Psoas muscle (tissue), 8 donors: ENCODE measurements around the gene COBL. TPM values are rescaled to one million over a fixed set of nuclear protein-coding genes. Genes with fewer than 3 reads are reported as not detected.

Experiments
- ATAC-seq, 4 donors: fragments of 200-7000 bp; cut with Tn5 transposase; one replicate each; pipeline ENCODE4 v1.9.1; 2020; ENCODE audit warnings: moderate library complexity in 3 of 4, mild to moderate bottlenecking in 2 of 4
- DNase-seq, 2 donors: peaks; one replicate each; pipeline ENCODE4 v3.0.0-alpha.2; 2020
- H3K27ac ChIP-seq: fragments of 200-600 bp; one replicate; pipeline ENCODE4 v1.8.0; 2022
- H3K27me3 ChIP-seq, 3 donors: fragments of 200-600 bp in 1 of 3; one replicate each; pipeline versions ENCODE4 v1.6.1 to v1.8.0; 2013 to 2022; ENCODE audit warnings: low read length in 2 of 3, mild to moderate bottlenecking in 2 of 3, moderate library complexity in 1 of 3; ENCODE audit not compliant: insufficient read depth in 3 of 3
- H3K36me3 ChIP-seq, 2 donors: fragments of 200-600 bp in 1 of 2; one replicate each; pipeline versions ENCODE4 v1.6.1 to v1.8.0; 2013 to 2022; ENCODE audit warnings: low read depth in 1 of 2, mild to moderate bottlenecking in 1 of 2, moderate library complexity in 1 of 2; ENCODE audit not compliant: insufficient read depth in 1 of 2
- H3K4me1 ChIP-seq: fragments of 200-600 bp; one replicate; pipeline ENCODE4 v1.8.0; 2022
- H3K4me3 ChIP-seq: fragments of 200-600 bp; one replicate; pipeline ENCODE4 v1.8.0; 2022; ENCODE audit warnings: mild to moderate bottlenecking
- H3K9me3 ChIP-seq: fragments of 200-600 bp; one replicate; pipeline ENCODE4 v1.8.0; 2022
- CTCF ChIP-seq: fragments of 200-600 bp; IDR thresholded peaks from one replicate; pipeline ENCODE4 v1.8.0; 2022; ENCODE audit warnings: antibody characterized with exemption
- WGBS, 3 donors: extraction: QIAGEN DNeasy Blood & Tissue Kit; methylation state at CpG; one replicate each; pipeline versions ENCODE4 v1.1.6 to v1.1.7; 2013; 5-methylcytosine and 5-hydroxymethylcytosine counted together
- intact Hi-C, 2 donors: fragments of 100-400 bp; cut with DNase I; formaldehyde crosslinking; loops; one replicate each; pipeline versions ENCODE4 v1.11.0 to v1.14.2; 2022
- polyA plus RNA-seq, 3 donors: library from polyadenylated mRNA; stranded (reverse); fragments of 200-250 nt; gene quantifications; one replicate each; pipeline ENCODE4 v1.2.3, GENCODE V29; 2013
- total RNA-seq, 4 donors: library from RNA; stranded (reverse); fragmentation: NEBNext Ultra II Directional in 2 of 4; extraction: Animal tissue kit (Norgen Biotek cat#: 25700) in 2 of 4; gene quantifications; one replicate each; pipeline versions ENCODE4 v1.2.1 to v1.2.4, GENCODE V29; 2021 to 2023
- donor health status: healthy with polysubstance abuse.
- donor health status: DM: no; HTN: no; CAD: no; lungs with moderate emphysema.
- donor health status: Bipolar disorder and iron deficiency.
- donor health status: healthy.
- donor health status: DM: yes; HTN: yes; CAD: no.
- donor health status: DM: no; HTN: no; CAD: no.
- donor health status: DM: no; HTN: no; CAD: no.
- donor health status: DM: yes; HTN: yes; CAD: no.

COBL gene
- total and polyA plus RNA-seq, 7 donors: 57.5 to 139 (median 115) TPM

GRCh38 chr7:51103718-51104117 lies 212.9 kb downstream of the COBL start:
- TF ChIP-seq CTCF: no peak
- Histone ChIP-seq H3K9me3 (peaks cover 5% of the 10 kb centered on the region), H3K4me1 (no peaks in the 10 kb centered on the region), H3K36me3 (no peaks in the 10 kb centered on the region), H3K27ac (no peak overlapping the region), H3K27me3 (no peaks in the 10 kb centered on the region), H3K4me3 (no peak overlapping the region)
- no peak for DNase-seq
- intact Hi-C loops: no loop called here
- no peak for ATAC-seq
- 96 to 98% (median 97%) methylated on average over 5 of the region's 5 CpGs for WGBS, 3 donors

GRCh38 chr7:51102828-51103227 lies 213.8 kb downstream of the COBL start:
- 93 to 94% (median 94%) methylated on average over 2 of the region's 2 CpGs for WGBS, 3 donors
- Histone ChIP-seq H3K27me3 (no peaks in the 10 kb centered on the region), H3K36me3 (no peaks in the 10 kb centered on the region), H3K4me3 (no peak overlapping the region), H3K4me1 (no peaks in the 10 kb centered on the region), H3K27ac (no peak overlapping the region), H3K9me3 (peaks cover 11% of the 10 kb centered on the region)
- TF ChIP-seq CTCF: no peak
- ATAC-seq: no peak
- no peak for DNase-seq
- intact Hi-C loops: no loop called here

- ATAC-seq (no peak), DNase-seq (no peak)
- Histone ChIP-seq H3K4me3 (no peak overlapping the region), H3K27ac (no peak overlapping the region), H3K27me3 (no peaks in the 10 kb centered on the region), H3K4me1 (no peaks in the 10 kb centered on the region), H3K36me3 (no peaks in the 10 kb centered on the region), H3K9me3 (peaks cover 20% of the 10 kb centered on the region)
- WGBS, 3 donors: 95 to 100% (median 95%) methylated on average over 1 of the region's 1 CpG
- no peak for TF ChIP-seq CTCF
- intact Hi-C loops: no loop called here
Observed at GRCh38 chr7:51101111-51101757, 215.4 kb downstream of the COBL start.

- intact Hi-C loops: no loop called here
- TF ChIP-seq CTCF: no peak
- H3K27ac ChIP-seq: no peak overlapping the region
- no peak for DNase-seq
- no peaks in the 10 kb centered on the region for H3K27me3 ChIP-seq
- no peaks in the 10 kb centered on the region for H3K36me3 ChIP-seq
- 67 to 73% (median 71%) methylated on average over 2 of the region's 2 CpGs for WGBS, 3 donors
- H3K9me3 ChIP-seq: peaks cover 6% of the 10 kb centered on the region
- no peak for ATAC-seq
- no peak overlapping the region for H3K4me3 ChIP-seq
- no peaks in the 10 kb centered on the region for H3K4me1 ChIP-seq
Observed at GRCh38 chr7:51090411-51090810, 226.2 kb downstream of the COBL start.
